ENCODE measurements around the gene SPINK7. TPM values are rescaled to one million over a fixed set of nuclear protein-coding genes. Genes with fewer than 3 reads are reported as not detected.

Gene SPINK7
- total RNA-seq, 2 donors from 2014 or later = not detected

DNA sequence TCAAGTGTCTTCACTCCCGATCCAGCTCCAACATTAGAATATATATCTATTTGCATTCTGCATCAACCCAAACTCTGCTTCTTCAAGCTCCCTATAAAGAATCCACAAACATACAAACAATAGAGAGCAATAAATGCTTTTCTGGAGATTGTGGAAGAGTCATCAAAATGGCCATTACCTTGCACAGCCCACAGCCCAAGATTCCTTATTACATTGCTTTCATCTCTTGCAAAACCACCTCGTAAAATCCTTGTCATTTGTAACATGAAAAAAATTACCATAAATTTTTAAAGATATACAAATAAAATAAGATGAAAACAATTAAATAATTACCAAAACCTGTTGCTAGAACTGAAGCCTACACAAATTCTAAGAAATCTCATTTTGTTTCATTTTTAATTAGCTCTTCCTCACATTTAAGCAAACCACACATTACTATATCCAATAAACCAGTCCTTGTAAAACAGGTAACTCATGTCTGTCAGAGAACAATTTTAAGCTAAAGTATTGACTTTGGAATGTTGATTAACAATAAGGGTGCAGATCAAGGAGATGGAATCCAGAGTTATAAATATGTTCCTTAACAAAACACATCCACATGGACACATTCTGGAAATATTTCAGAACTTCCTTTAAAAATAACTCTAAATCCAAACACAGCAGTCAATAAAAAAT, 30.3 kb downstream of the SPINK7 start:
- intact Hi-C loops (cut with DNase I) = no loop called here
- no peak for DNase-seq (ENCODE audit: low spot score)

DNA sequence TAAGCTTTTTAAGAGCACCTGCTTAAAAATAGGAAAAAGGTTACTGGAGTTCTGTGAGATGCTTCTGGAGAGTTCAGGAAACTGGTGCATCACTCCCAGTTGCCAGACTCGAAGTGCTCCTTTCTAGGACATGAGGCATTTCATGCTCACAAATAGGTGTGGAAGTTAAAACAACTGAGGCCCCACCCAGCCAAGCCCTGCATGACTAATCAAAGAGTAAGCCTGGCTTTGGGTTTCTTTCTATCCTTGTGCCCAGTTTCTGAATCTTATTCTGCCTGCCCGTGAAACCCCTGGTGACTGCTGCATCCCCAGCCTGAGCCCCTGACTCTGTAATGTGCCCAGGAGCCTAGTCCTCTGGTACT, 30.8 kb downstream of the SPINK7 start:
- no peak for DNase-seq (ENCODE audit: low spot score)
- intact Hi-C loops (cut with DNase I) = no loop called here

DNA sequence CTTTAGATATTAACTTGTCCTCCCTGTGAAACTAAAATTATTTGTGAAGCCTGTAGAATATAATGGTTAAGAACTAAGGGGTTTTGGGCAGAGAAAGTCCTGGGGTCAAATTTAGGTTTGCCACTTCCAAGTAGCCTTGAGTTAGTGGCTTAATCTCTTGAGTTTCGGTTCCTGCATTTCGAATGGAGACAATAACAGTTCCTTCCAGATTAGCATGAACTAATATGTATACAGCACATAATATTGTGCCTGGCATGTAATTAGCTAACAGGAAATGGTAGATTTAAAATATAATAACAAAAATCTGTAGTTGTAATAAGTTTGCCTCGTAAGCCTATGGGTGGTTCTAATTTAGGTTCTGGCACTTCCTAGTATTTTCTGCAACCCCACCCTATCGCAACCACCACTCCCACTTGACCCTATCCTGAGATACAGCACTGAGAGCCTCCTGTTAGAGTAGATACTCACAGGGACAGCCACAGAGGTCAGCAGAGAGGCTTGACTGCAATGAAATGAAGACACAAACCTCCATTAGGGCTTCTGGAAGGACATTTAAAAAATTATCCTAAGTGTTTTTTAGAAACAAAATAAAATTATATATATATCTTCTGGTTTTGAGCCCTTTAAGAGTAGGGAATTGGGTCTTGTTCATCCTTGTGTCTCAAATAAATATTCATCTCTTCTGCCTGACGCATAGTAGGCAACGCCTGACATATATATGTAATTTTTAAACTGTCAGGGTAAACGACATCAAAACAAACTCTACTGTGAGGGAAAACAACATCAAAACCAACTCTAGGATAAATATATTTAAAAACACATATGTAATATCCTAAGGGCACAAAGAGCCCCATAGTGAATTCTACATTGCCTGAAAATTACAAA, 31.6 kb downstream of the SPINK7 start:
- DNase-seq (ENCODE audit: low spot score) = no peak
- intact Hi-C loops (cut with DNase I) = no loop called here

DNA sequence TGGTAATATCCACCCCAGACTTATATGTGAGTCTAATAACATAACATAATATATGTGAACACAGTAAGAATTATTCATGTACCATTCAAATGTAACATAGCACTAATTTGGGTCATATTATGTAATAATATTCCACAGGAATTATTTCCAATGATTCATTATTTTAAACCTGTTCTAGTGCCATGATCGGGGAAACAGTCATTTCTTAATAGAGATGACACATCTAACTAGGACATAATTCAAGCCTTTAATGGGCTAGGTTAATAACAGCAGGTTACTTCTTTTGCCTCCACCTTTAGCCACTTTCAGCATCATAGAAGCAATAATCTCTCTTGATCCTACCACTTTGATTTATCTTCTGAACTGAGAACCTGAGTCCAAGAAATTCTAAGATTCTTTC, 35.5 kb downstream of the SPINK7 start:
- intact Hi-C loops (cut with DNase I) = no loop called here
- no peak for DNase-seq (ENCODE audit: low spot score)

DNA sequence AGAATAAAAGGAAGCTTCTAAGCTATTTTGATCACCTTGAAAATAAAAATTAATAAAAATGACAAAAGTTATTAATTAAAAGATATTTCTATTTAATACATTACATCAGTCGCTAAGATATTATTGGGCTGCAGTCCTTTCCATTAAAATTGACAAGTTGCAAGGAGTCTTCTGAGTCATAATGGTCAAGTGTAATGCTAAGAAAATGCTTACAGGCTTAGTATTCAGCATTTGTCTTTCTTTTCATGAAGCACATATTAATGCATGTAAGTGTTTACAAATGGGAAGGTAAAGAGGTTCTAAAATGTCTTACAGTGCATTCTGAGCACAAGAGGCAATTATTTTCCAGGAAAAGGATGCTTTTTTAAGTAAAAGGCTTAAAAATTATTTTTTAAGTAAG, 40.5 kb downstream of the SPINK7 start:
- no peak for DNase-seq (ENCODE audit: low spot score)
- intact Hi-C loops (cut with DNase I) = no loop called here

DNA sequence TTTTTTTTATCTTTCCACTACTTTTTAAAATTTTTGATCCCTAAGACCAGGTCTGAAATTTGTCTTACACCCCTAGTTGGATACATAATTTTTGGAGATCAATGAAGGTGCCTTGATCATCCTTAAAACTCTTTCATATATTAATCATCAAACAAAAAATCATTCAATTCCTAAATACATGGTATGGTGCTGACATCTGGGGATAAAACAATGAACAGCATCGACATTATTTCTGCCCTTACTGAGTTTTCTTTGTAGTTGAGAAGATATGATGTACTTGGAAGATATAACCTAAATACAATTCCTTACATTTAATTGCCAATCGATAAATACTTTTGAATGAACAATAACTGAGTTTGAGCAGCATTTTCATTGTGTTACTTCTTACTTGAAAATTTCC, 41.4 kb downstream of the SPINK7 start:
- intact Hi-C loops (cut with DNase I) = no loop called here
- DNase-seq (ENCODE audit: low spot score) = no peak

DNA sequence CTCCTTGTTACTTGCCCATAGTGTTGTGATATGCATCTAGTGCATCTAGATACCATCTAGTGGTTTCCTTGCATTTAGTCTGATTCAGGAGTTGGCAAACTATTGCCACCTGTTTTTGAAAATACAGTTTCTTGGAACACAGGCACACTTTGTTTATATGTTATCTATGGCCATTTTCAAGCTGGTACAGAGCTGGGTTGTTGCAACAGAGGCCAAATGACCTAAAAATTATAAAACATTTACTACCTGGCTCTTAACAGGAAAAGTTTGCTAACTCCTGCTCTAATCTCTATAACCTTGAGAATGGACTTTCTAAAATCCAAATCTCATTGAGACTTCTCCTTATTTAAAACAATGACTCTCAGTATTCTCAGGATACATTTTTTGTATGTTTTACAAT, 52.1 kb downstream of the SPINK7 start:
- intact Hi-C loops (cut with DNase I) = no loop called here

More for the DNA sequence above, 52.1 kb downstream of the SPINK7 start:
- no peak for DNase-seq (ENCODE audit: low spot score)

Other genes with a start within 250 kb of the SPINK7 start
- gene SPINK5, start 248.4 kb upstream of the SPINK7 start, total RNA-seq = under 1 TPM; 0.14 to 0.23 TPM
- not detected for gene SPINK14, start 143.9 kb upstream of the SPINK7 start, total RNA-seq
- gene SPINK6, start 109.4 kb upstream of the SPINK7 start, total RNA-seq = not detected
- not detected for gene MARCOL, start 73.9 kb upstream of the SPINK7 start, total RNA-seq
- gene SPINK13, start 43.6 kb upstream of the SPINK7 start, total RNA-seq = not detected
- gene SPINK9, start 23.1 kb downstream of the SPINK7 start, total RNA-seq = not detected
- gene FBXO38, start 71.5 kb downstream of the SPINK7 start, total RNA-seq = 10 to 100 TPM; 39.4 to 39.6 TPM